Stimulated activated naive CD8-positive, alpha-beta T cell treated with anti-CD3 and anti-CD28 coated beads, Interleukin-15, amount 100 ng/mL, for 72 hours (primary cell): ENCODE data around the gene HPS3.
"Not testable (repeated sequence)": the region's sequence is repeated elsewhere in the genome, so short reads cannot be mapped to it uniquely, and the experiment has no call there.

Experiments used
- ATAC-seq: fragments of 150-1000 bp; cut with Tn5 transposase; 2 replicates; pipeline ENCODE4 v1.10.0; 2021; ENCODE audit warnings: mild to moderate bottlenecking, moderate library complexity
- DNase-seq, 2 donors: peaks; one replicate each; pipeline ENCODE4 v3.0.0; 2021 to 2022
- H3K27ac Mint-ChIP-seq, 2 donors: one replicate each; pipeline ENCODE4 v1.8.0; 2022; ENCODE audit warnings: mild to moderate bottlenecking in 2 of 2, mixed read lengths in 2 of 2, moderate library complexity in 2 of 2
- H3K27me3 Mint-ChIP-seq: one replicate; pipeline ENCODE4 v1.8.0; 2022; ENCODE audit warnings: mixed read lengths
- H3K4me1 Mint-ChIP-seq: one replicate; pipeline ENCODE4 v1.8.0; 2022; ENCODE audit warnings: mild to moderate bottlenecking, mixed read lengths
- H3K4me3 Mint-ChIP-seq, 2 donors: one replicate each; pipeline ENCODE4 v1.8.0; 2022; ENCODE audit warnings: mild to moderate bottlenecking in 2 of 2, mixed read lengths in 2 of 2, moderate library complexity in 1 of 2
- H3K9me3 Mint-ChIP-seq, 2 donors: one replicate each; pipeline ENCODE4 v1.8.0; 2022; ENCODE audit warnings: mixed read lengths in 2 of 2

HPS3 gene

DNA sequence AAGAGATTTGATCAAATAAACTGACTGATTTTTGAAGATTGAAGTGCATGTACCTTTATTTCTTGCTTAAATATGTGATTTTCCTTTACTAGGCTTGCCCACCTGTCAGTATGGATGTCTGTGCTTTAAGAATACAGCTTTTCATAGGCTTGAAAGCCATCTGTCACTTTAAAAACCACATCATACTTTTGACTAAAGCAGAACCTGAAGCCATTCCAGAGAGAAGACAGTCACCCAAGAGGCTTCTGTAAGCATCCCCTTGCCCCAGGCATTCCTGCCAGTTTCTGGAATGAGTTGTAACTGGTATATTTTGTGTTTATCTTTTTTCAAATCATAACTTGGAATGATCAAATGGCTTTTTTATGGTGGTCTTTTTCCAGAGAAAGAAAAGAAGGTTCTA is 24.0 kb downstream of the HPS3 start:
- Mint-ChIP-seq H3K4me1 (peaks cover 19% of the 10 kb centered on the region), H3K9me3 (no peaks in the 10 kb centered on the region), H3K4me3 (no peak overlapping the region), H3K27ac (peak overlapping the region in 1 of 2 donors; percentile 12), H3K27me3 (no peaks in the 10 kb centered on the region)
- DNase-seq (no peak), ATAC-seq (no peak)

DNA sequence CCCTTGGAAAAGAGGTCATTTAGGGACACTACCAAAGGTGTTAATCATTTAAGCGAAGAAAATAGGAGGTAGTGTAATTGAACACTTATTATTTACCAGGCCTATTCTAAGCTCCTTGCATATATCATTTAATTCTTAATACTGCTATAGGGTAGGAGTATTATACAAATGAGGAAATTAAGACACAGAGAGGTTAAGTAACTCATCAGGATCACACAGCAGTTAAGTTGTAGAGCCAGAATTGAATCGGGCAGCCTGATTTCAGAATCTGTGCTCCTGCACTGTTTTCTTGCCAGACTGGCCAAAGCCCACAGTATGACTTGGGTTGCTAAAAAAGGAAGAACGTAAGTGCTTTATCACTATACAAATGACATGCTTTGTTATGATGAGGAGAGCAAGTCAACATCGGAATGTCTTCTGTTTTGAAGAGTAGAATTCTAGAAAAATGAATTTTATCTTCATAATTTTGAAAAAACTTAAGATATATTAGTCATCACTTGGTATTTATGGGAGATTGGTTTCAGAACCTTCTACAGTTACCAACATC is 31.4 kb downstream of the HPS3 start:
- H3K27ac Mint-ChIP-seq, result no peak overlapping the region
- no peaks in the 10 kb centered on the region for H3K27me3 Mint-ChIP-seq
- no peak for ATAC-seq
- no peak for DNase-seq
- no peaks in the 10 kb centered on the region for H3K9me3 Mint-ChIP-seq
- H3K4me3 Mint-ChIP-seq, result no peak overlapping the region
- H3K4me1 Mint-ChIP-seq, result peaks cover 7% of the 10 kb centered on the region

DNA sequence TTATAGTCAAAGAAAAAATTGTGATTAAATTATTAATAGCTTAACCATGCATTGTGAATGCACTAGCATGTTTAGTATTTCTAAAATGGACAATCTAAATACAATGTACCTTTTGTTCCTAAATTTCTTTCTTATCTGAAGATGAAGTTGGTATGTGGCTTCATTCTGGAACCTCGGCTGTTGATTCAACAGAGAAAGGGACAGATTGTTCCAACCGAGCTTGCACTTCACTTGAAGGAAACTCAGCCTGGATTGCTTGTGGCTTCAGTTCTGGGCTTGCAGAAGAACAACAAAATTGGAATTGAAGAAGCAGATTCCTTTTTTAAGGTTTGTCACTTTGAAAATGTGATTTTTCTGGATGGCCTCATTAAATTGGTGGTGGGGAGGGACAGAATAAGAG is 32.6 kb downstream of the HPS3 start:
- Mint-ChIP-seq H3K27me3 (no peaks in the 10 kb centered on the region), H3K4me1 (peaks cover 7% of the 10 kb centered on the region), H3K9me3 (no peaks in the 10 kb centered on the region), H3K4me3 (no peak overlapping the region), H3K27ac (no peak overlapping the region)
- DNase-seq (no peak), ATAC-seq (no peak)

DNA sequence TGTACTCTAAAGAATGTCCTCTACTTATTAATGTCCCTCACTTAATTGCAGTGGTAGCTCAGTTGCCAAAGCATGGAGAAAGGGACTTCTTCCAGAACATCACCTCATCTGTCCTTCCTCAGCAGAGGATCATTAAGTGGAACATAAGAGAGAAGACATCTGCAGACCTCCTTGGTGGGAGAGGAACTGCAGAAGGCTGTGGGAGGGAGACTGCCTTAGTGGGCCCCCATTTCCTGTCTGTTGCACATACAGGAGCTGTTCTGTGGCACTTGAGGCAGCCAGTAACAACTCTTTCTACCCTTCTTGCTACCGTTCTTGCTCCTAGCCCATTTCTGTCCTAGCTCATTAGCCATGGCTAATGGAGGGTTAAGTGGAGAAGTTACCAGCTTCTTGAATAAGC is 33.6 kb downstream of the HPS3 start:
- H3K27ac Mint-ChIP-seq, result no peak overlapping the region
- DNase-seq, result no peak
- no peaks in the 10 kb centered on the region for H3K27me3 Mint-ChIP-seq
- no peaks in the 10 kb centered on the region for H3K9me3 Mint-ChIP-seq
- peaks cover 7% of the 10 kb centered on the region for H3K4me1 Mint-ChIP-seq
- ATAC-seq, result peak; percentile 43
- no peak overlapping the region for H3K4me3 Mint-ChIP-seq

DNA sequence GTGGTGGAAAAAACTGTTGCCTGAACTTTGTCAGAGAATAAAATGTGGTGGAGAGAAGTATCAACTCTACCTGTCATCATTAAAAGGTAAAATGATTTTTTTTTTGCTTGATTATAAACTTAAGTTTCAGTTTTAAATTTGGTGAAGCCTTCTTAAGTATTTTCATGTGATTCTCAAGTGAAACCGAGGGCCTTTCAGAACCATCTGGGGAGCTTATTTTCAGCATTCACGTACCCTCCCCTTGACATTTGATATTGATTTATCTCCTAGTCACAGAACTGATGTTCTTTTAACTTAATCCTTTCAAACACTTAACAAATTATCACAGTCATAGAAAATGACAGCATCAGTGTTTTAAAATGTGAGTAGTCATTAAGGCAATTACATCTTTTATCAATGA is 38.5 kb downstream of the HPS3 start:
- Mint-ChIP-seq H3K4me3 (no peak overlapping the region), H3K4me1 (peaks cover 4% of the 10 kb centered on the region), H3K27me3 (no peaks in the 10 kb centered on the region), H3K9me3 (no peaks in the 10 kb centered on the region), H3K27ac (no peak overlapping the region)
- no peak for DNase-seq
- ATAC-seq, result no peak

DNA sequence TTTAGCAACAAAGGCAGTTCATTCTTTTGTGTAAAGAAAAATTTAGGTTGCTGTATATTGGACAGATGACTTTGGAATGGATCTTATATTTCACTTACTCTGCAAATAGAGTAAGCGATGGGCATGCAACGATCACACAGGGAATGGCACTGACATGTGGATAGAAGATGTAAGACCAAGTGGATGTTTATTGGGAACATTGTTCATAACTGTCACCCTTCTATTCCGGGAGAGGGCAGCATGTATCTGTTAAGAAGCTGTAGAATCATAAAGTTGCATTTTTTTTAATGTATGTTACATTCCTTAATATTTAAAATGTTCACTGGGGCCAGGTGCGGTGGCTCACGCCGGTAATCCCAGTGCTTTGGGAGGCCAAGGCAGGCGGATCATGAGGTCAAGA is 41.2 kb downstream of the HPS3 start:
- ATAC-seq (no peak), DNase-seq (no peak)
- no peaks in the 10 kb centered on the region for H3K27me3 Mint-ChIP-seq
- no peak overlapping the region for H3K4me3 Mint-ChIP-seq
- no peak overlapping the region for H3K27ac Mint-ChIP-seq
- no peaks in the 10 kb centered on the region for H3K9me3 Mint-ChIP-seq
- peaks cover 17% of the 10 kb centered on the region for H3K4me1 Mint-ChIP-seq

DNA sequence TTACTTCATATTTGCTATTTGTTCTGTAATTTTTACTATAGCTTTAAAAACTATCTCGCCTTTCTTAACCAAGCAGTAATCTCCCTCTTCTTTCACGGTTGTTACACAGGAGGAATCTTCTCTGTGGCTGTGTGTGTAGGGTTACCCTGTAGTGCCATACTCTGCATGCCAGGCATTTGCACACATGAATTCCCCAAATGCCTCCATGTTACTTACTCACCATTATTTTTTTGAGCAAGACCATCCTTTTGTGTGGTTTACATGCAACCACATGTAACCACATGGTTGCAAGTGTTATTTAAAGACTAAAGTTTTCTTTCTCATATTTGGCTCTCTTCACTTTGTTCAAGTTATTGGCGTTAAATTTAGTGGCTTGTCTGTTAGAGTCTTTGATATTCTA is 45.5 kb downstream of the HPS3 start:
- Mint-ChIP-seq H3K27ac (no peak overlapping the region), H3K4me1 (peaks cover 18% of the 10 kb centered on the region), H3K9me3 (no peaks in the 10 kb centered on the region), H3K27me3 (no peaks in the 10 kb centered on the region), H3K4me3 (peak overlapping the region in 1 of 2 donors; percentile 23)
- DNase-seq (peak; percentile 21 to 38), ATAC-seq (peak; percentile 100)

DNA sequence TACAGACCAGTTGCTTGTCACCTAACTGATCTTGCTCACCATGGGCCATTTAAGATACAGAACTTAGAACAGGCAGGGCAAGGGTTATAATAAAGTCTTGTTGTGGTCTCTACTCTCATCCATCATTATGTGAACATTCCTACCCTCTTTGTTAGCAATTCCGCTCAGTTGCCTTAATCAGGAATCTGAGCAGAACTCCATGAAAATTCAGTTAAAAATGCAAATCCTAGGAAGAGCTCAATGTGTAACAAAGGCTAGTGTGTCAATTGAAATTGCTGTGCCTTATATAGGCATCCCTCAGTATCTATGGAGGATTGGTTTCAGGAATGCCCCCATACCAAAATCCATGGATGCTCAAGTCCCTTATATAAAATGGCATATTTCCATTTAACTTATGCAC is 47.7 kb downstream of the HPS3 start:
- no peaks in the 10 kb centered on the region for H3K27me3 Mint-ChIP-seq
- no peak overlapping the region for H3K4me3 Mint-ChIP-seq

DNA sequence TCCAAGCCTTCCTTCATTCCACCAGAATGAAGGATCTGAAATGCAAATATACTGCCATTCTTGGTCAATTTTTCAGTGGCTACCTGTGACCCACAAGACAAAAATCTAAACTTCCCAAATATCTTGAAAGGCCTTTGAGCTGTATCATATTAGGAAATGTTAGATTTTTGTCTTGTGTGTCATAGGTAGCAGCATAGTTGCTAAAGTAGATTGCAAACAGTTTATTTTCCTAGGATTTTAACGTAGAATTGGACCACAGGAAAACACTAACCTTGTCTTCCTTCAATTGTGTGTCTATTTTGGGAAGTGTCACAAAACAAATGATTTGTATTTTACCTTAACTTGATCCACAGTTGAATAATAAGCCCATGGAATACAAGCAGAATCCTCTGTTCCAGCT is 49.8 kb downstream of the HPS3 start:
- no peak overlapping the region for H3K4me3 Mint-ChIP-seq
- no peaks in the 10 kb centered on the region for H3K27me3 Mint-ChIP-seq
- no peak overlapping the region for H3K27ac Mint-ChIP-seq
- ATAC-seq (no peak), DNase-seq (no peak)
- peaks cover 15% of the 10 kb centered on the region for H3K4me1 Mint-ChIP-seq
- H3K9me3 Mint-ChIP-seq, result no peaks in the 10 kb centered on the region

More for the DNA sequence above, 47.7 kb downstream of the HPS3 start:
- ATAC-seq (no peak), DNase-seq (no peak)
- no peak overlapping the region for H3K27ac Mint-ChIP-seq
- peaks cover 18% of the 10 kb centered on the region for H3K4me1 Mint-ChIP-seq
- H3K9me3 Mint-ChIP-seq, result no peaks in the 10 kb centered on the region

DNA sequence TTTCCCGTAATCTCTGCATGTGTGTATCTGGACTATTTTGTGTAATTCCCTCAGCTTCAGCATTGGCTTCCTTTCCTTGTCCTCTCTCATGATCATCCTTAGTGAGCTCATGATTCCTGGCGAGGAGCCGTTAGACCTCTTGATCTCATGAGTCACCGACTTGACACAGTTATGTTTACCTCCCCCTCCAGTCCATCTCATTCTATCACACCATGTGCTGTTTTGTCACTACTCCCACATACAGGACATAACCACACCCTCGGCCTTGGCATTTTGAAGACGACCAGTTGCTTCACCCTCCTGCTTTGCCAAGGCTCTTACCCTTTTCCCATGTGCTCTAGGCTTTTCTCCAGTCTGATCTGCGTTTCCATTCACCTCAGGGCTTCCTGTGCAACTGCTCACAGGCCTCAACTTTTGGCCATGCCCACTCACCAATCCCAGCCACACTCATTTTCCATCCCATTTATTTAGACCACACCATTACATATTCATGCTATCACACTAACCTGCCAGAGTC is 50.7 kb downstream of the HPS3 start:
- no peaks in the 10 kb centered on the region for H3K27me3 Mint-ChIP-seq
- ATAC-seq (no peak), DNase-seq (no peak)
- no peak overlapping the region for H3K4me3 Mint-ChIP-seq
- H3K27ac Mint-ChIP-seq, result no peak overlapping the region
- H3K9me3 Mint-ChIP-seq, result no peaks in the 10 kb centered on the region
- peaks cover 6% of the 10 kb centered on the region for H3K4me1 Mint-ChIP-seq

- H3K4me1 Mint-ChIP-seq, result no peaks in the 10 kb centered on the region
- DNase-seq (no peak), ATAC-seq (no peak)
- no peaks in the 10 kb centered on the region for H3K27me3 Mint-ChIP-seq
- H3K9me3 Mint-ChIP-seq, result no peaks in the 10 kb centered on the region
- no peak overlapping the region for H3K4me3 Mint-ChIP-seq
- H3K27ac Mint-ChIP-seq, result no peak overlapping the region
These were observed 51.7 kb downstream of the HPS3 start for GRCh38 chr3:149181182-149181581.

DNA sequence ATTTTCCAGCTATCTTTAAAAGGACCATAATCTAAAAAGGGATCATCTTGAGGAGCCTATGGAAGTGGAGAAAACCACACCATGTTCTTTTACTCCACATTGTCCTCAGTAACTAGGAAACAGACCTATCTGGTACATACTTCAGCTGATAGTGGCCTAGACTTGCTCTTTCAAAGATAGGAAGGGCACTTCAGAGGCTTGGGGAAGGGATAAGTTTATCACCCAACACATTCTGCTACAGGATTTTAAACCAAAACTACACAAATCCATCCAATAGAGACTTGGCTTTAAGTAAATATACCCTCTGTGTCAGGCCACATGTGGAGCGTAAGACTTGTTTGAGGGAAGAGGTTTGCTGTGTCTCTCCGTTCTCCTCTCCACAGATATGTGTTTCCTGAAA is 56.8 kb downstream of the HPS3 start:
- H3K4me3 Mint-ChIP-seq, result no peak overlapping the region
- no peak for ATAC-seq

DNA sequence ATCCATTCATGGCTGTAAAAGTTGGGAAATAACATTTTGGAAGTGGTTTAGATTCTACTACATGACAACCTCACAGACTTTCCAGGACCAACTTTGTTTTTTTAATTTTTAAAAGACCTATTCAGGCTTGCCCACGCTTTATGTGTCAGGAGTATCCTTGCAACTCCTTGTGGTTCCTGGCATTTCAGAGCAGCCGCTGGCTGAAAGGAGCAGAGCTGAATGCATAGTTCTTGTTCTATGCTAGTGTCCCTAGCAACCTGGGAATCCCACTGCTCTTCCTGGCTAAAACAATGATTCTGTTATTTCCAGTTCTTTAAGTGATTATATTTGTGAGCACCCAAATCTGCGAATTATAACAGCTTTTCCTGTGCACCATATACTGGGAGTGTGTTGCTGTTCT is 57.3 kb downstream of the HPS3 start:
- no peak overlapping the region for H3K27ac Mint-ChIP-seq
- H3K9me3 Mint-ChIP-seq, result no peaks in the 10 kb centered on the region
- no peaks in the 10 kb centered on the region for H3K27me3 Mint-ChIP-seq
- H3K4me3 Mint-ChIP-seq, result no peak overlapping the region
- ATAC-seq (no peak), DNase-seq (no peak)
- no peaks in the 10 kb centered on the region for H3K4me1 Mint-ChIP-seq

More for the DNA sequence above, 56.8 kb downstream of the HPS3 start:
- Mint-ChIP-seq H3K27me3 (no peaks in the 10 kb centered on the region), H3K27ac (no peak overlapping the region), H3K4me1 (no peaks in the 10 kb centered on the region), H3K9me3 (no peaks in the 10 kb centered on the region)
- no peak for DNase-seq

DNA sequence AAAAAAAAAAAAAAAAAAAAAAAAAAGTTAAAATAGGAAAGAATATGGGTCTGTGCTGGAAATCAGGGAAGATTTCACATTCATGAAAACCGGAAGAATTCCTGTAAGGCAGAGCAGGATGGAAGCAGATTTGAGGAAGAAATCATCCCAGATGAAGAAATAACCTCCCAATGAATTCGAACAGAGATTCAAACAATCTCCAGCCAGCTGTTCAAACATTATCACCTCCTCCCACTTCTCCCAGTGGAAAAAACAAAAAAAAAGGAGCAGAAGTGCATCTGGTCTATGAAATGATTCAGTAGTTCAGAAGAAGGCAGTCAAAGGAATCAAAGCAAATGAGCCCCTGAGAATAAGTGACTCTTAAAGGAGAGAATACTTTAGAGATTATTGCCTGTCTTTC is 59.1 kb downstream of the HPS3 start:
- Mint-ChIP-seq H3K4me1 (no peaks in the 10 kb centered on the region), H3K27me3 (no peaks in the 10 kb centered on the region), H3K9me3 (no peaks in the 10 kb centered on the region), H3K27ac (peak overlapping the region in 1 of 2 donors; percentile 8), H3K4me3 (no peak overlapping the region)
- DNase-seq (no peak), ATAC-seq (no peak)

GRCh38 chr3:149195221-149195620 is 65.8 kb downstream of the HPS3 start:
- Mint-ChIP-seq H3K9me3 (no peaks in the 10 kb centered on the region), H3K4me1 (no peaks in the 10 kb centered on the region), H3K4me3 (no peak overlapping the region), H3K27me3 (peaks cover 8% of the 10 kb centered on the region), H3K27ac (no peak overlapping the region)
- ATAC-seq (no peak), DNase-seq (no peak)

DNA sequence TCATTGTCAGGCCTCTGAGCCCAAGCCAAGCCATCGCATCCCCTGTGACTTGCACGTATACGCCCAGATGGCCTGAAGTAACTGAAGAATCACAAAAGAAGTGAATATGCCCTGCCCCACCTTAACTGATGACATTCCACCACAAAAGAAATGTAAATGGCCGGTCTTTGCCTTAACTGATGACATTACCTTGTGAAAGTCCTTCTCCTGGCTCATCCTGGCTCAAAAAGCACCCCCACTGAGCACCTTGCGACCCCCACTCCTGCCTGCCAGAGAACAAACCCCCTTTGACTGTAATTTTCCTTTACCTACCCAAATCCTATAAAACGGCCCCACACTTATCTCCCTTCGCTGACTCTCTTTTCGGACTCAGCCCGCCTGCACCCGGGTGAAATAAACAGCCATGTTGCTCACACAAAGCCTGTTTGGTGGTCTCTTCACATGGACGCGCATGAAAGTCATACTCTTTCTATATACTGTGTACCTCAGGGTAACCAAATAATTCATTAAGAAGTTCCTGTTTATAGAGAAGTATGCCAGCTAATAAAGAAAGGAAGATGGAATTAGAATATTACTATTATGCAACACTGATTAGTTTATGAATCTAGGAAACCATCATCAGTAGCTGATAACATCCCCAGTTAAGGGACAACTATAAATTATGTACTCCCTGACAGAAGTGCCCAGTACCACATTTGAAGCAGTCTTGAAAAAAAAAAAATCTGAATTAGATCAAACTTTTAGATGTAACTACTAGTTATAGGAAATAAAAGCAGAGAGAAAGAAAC is 67.6 kb downstream of the HPS3 start:
- ATAC-seq, DNase-seq, H3K27me3 Mint-ChIP-seq, H3K4me3 Mint-ChIP-seq, H3K9me3 Mint-ChIP-seq, H3K27ac Mint-ChIP-seq, H3K4me1 Mint-ChIP-seq: not testable (repeated sequence)

GRCh38 chr3:149197669-149198068 is 68.2 kb downstream of the HPS3 start:
- DNase-seq (no peak), ATAC-seq (no peak)
- Mint-ChIP-seq H3K9me3 (no peaks in the 10 kb centered on the region), H3K4me1 (no peaks in the 10 kb centered on the region), H3K27ac (no peak overlapping the region), H3K27me3 (peaks cover 8% of the 10 kb centered on the region), H3K4me3 (no peak overlapping the region)
